K562 (cell line): ENCODE measurements around the gene C1orf167. TPM values are rescaled to one million over a fixed set of nuclear protein-coding genes. Genes with fewer than 3 reads are reported as not detected.

Source experiments
- ATAC-seq: fragments of 200-7000 bp; cut with Tn5 transposase; 3 replicates; pipeline ENCODE4 v1.9.1; 2020; ENCODE audit warnings: moderate library complexity
- BruUV-seq: library from RNA; stranded (reverse); fragments of 400-500 nt; replicated peaks from 2 replicates; lab custom pipeline; 2021; lab: Mats Ljungman, UMichigan
- CTCF ChIA-PET: fragments of 300-600 bp; formaldehyde crosslinking; extraction: SDS; loops from one replicate; lab custom pipeline; 2021; ENCODE audit warnings: low intra/inter-chr PET ratio; lab: Yijun Ruan, JAX
- POLR2A ChIA-PET: fragments of 300-600, 350-650 bp; sonication (Branson Sonifier 250); formaldehyde crosslinking; extraction: SDS; loops from one replicate; lab custom pipeline; 2021; ENCODE audit warnings: antibody characterized with exemption, inconsistent platforms; lab: Yijun Ruan, JAX
- DNase-seq, 4 experiments: peaks; one replicate each; pipeline versions ENCODE4 v3.0.0 to v3.0.0-alpha.2; 2011 to 2018; ENCODE audit warnings: low spot score in 3 of 4, mixed read lengths in 3 of 4; ENCODE audit errors: extremely low read depth in 1 of 4
- FAIRE-seq: peaks from 2 replicates; lab custom pipeline; 2011; peaks lifted over from hg19 to GRCh38; lab: Jason Lieb, UNC
- H2AFZ ChIP-seq: 2 replicates; pipeline ENCODE4 v1.6.0; 2011; ENCODE audit warnings: low read depth, low read length, control low read depth, inconsistent platforms
- H3K27ac ChIP-seq: fragments of 200-600 bp; 3 replicates; pipeline ENCODE4 v1.8.0; 2011; ENCODE audit warnings: low read depth, mild to moderate bottlenecking, control low read depth, inconsistent platforms, low read length, moderate library complexity, mixed read lengths; ENCODE audit errors: extremely low read depth
- H3K27me3 ChIP-seq, 2 experiments: fragments of 300-600 bp in 1 of 2; 2 replicates in 1 of 2; 3 replicates in 1 of 2; pipeline versions ENCODE4 v1.6.0 to v1.8.0; 2011; ENCODE audit warnings: inconsistent platforms in 2 of 2, low read length in 2 of 2, mild to moderate bottlenecking in 1 of 2, mixed read lengths in 1 of 2, moderate library complexity in 1 of 2; ENCODE audit not compliant: control insufficient read depth in 2 of 2, insufficient read depth in 2 of 2
- H3K36me3 ChIP-seq: fragments of 300-600 bp; 3 replicates; pipeline ENCODE4 v1.8.0; 2011; ENCODE audit warnings: mild to moderate bottlenecking, low read length, inconsistent platforms; ENCODE audit not compliant: control insufficient read depth, insufficient read depth
- H3K4me1 ChIP-seq, 2 experiments: fragments of 200-600 bp in 1 of 2; replicated peaks in 1 of 2; 2 replicates in 1 of 2; 3 replicates in 1 of 2; pipeline versions ENCODE4 v1.5.1 to v1.8.0; 2011; ENCODE audit warnings: inconsistent platforms in 2 of 2, low read length in 2 of 2, mild to moderate bottlenecking in 1 of 2, mixed read lengths in 1 of 2, moderate library complexity in 1 of 2; ENCODE audit not compliant: control insufficient read depth in 2 of 2, insufficient read depth in 2 of 2
- H3K4me2 ChIP-seq: 2 replicates; pipeline ENCODE4 v1.6.1; 2011; ENCODE audit warnings: low read length, control low read depth, inconsistent platforms, mixed read lengths; ENCODE audit not compliant: insufficient read depth
- H3K4me3 ChIP-seq: fragments of 200-600 bp; sonication (generic), shearing (Covaris generic); 2 replicates; pipeline ENCODE4 v1.5.1; 2016; ENCODE audit warnings: control low read depth, inconsistent platforms
- H3K79me2 ChIP-seq: fragments of 200-600 bp; 3 replicates; pipeline ENCODE4 v1.8.0; 2011; ENCODE audit warnings: low read length, inconsistent platforms; ENCODE audit not compliant: control insufficient read depth, insufficient read depth
- H3K9ac ChIP-seq, 2 experiments: 2 replicates each; pipeline versions ENCODE4 v1.6.0 to v1.6.1; 2011; ENCODE audit warnings: low read depth in 2 of 2, low read length in 2 of 2, control low read depth in 1 of 2, inconsistent platforms in 1 of 2, mild to moderate bottlenecking in 1 of 2, mixed read lengths in 1 of 2; ENCODE audit not compliant: insufficient read depth in 1 of 2
- H3K9me1 ChIP-seq: one replicate; pipeline ENCODE4 v1.6.0; 2011; ENCODE audit warnings: inconsistent platforms, mild to moderate bottlenecking, low read length, moderate library complexity; ENCODE audit not compliant: control insufficient read depth, insufficient read depth
- H3K9me3 ChIP-seq: replicated peaks from 2 replicates; pipeline ENCODE4 v1.5.1; 2011; ENCODE audit warnings: low read depth, low read length, inconsistent platforms; ENCODE audit not compliant: control insufficient read depth, insufficient read depth
- H4K20me1 ChIP-seq: replicated peaks from 2 replicates; pipeline ENCODE4 v1.6.1; 2011; ENCODE audit warnings: low read length, inconsistent platforms, mixed read lengths; ENCODE audit not compliant: control insufficient read depth, insufficient read depth
- ARID3A ChIP-seq: IDR thresholded peaks from 2 replicates; pipeline ENCODE4 v1.6.1; 2012; ENCODE audit warnings: low read depth, low read length, improper control_type of control experiment, borderline replicate concordance
- CREB3 ChIP-seq: fragments of 450-650 bp; conservative IDR thresholded peaks from 2 replicates; pipeline ENCODE4 v1.6.1; 2016; ENCODE audit warnings: missing genetic modification characterization, low read depth, mild to moderate bottlenecking, missing compliant biosample characterization, moderate library complexity
- DPF2 ChIP-seq: fragments of 450-650 bp; IDR thresholded peaks from 2 replicates; pipeline ENCODE4 v1.6.1; 2016
- E2F3 ChIP-seq: fragments of 250-450 bp; sonication (Bioruptor Pico); IDR thresholded peaks from 2 replicates; pipeline ENCODE4 v1.4.0; 2020; ENCODE audit warnings: mild to moderate bottlenecking
- ERF ChIP-seq: fragments of 450-650 bp; formaldehyde crosslinking; IDR thresholded peaks from 2 replicates; pipeline ENCODE4 v1.4.0; 2020; ENCODE audit warnings: mild to moderate bottlenecking, mixed read lengths
- FIP1L1 ChIP-seq: fragments of 200-400 bp; formaldehyde crosslinking; IDR thresholded peaks from 2 replicates; pipeline ENCODE4 v1.6.1; 2018; ENCODE audit warnings: mild to moderate bottlenecking, low read depth, low read length; ENCODE audit not compliant: poor library complexity, severe bottlenecking
- KAT8 ChIP-seq: fragments of 450-650 bp; IDR thresholded peaks from 2 replicates; pipeline ENCODE4 v1.6.1; 2016; ENCODE audit warnings: low read depth, mild to moderate bottlenecking
- MCM3 ChIP-seq: fragments of 450-650 bp; IDR thresholded peaks from 2 replicates; pipeline ENCODE4 v1.6.1; 2016
- MXI1 ChIP-seq: IDR thresholded peaks from 2 replicates; pipeline ENCODE4 v1.6.1; 2011; ENCODE audit warnings: low read depth, mild to moderate bottlenecking, improper control_type of control experiment, low read length
- NFATC3 ChIP-seq: fragments of 450-650 bp; IDR thresholded peaks from 2 replicates; pipeline ENCODE4 v1.6.1; 2017; ENCODE audit warnings: mild to moderate bottlenecking
- NFE2 ChIP-seq: IDR thresholded peaks from 2 replicates; pipeline ENCODE4 v1.6.1; 2014; ENCODE audit warnings: antibody characterized with exemption, low read depth
- PHF8 ChIP-seq: fragments of 200-600 bp; sonication (generic); IDR thresholded peaks from 2 replicates; pipeline ENCODE4 v1.6.1; 2012; ENCODE audit warnings: mixed run types, mild to moderate bottlenecking, inconsistent platforms, low read length, moderate library complexity, borderline replicate concordance
- POLR2A ChIP-seq: fragments of 450-650 bp; conservative IDR thresholded peaks from 2 replicates; pipeline ENCODE4 v1.6.1; 2016
- RAD21 ChIP-seq, 2 experiments: fragments of 250-450 bp in 1 of 2; fragments of 450-650 bp in 1 of 2; sonication (Bioruptor Pico) in 1 of 2; formaldehyde crosslinking in 1 of 2; IDR thresholded peaks in 1 of 2; conservative IDR thresholded peaks in 1 of 2; 2 replicates each; pipeline versions ENCODE4 v1.4.0 to v1.8.0; 2020 to 2022; ENCODE audit warnings: mild to moderate bottlenecking in 2 of 2, moderate library complexity in 1 of 2
- RB1 ChIP-seq: fragments of 450-650 bp; IDR thresholded peaks from 2 replicates; pipeline ENCODE4 v1.6.1; 2017; ENCODE audit warnings: low read depth, mild to moderate bottlenecking
- ZFP36 ChIP-seq: fragments of 150-350 bp; IDR thresholded peaks from 2 replicates; pipeline ENCODE4 v1.6.1; 2018; ENCODE audit warnings: low read length, low read depth; ENCODE audit not compliant: partially characterized antibody
- ZKSCAN3 ChIP-seq: fragments of 250-450 bp; sonication (Bioruptor Pico); IDR thresholded peaks from 2 replicates; pipeline ENCODE4 v1.4.0; 2020
- ZNF143 ChIP-seq: sonication (generic); formaldehyde crosslinking; IDR thresholded peaks from 2 replicates; pipeline ENCODE4 v1.9.0; 2022; ENCODE audit warnings: mild to moderate bottlenecking, missing genetic modification reagents
- ZNF184 ChIP-seq: sonication (generic); formaldehyde crosslinking; IDR thresholded peaks from 2 replicates; pipeline ENCODE4 v1.5.0; 2020; ENCODE audit warnings: missing genetic modification reagents
- ZNF239 ChIP-seq: fragments of 250-450 bp; sonication (Bioruptor Pico); IDR thresholded peaks from 2 replicates; pipeline ENCODE4 v1.4.0; 2020; ENCODE audit warnings: mild to moderate bottlenecking
- ZNF785 ChIP-seq: fragments of 250-450 bp; sonication (Bioruptor Pico); IDR thresholded peaks from 2 replicates; pipeline ENCODE4 v1.4.0; 2020; ENCODE audit warnings: mild to moderate bottlenecking
- WGBS: fragments of 100-300 bp; shearing (Covaris generic); methylation state at CpG from one replicate; pipeline ENCODE4 v1.1.6; 2016; ENCODE audit warnings: low coverage, mixed read lengths; ENCODE audit not compliant: insufficient coverage; ENCODE audit errors: missing lambda C conversion rate; 5-methylcytosine and 5-hydroxymethylcytosine counted together
- in situ Hi-C: fragments of 300-500 bp; cut with MboI; formaldehyde crosslinking; loops from 4 replicates; pipeline ENCODE4 v1.15.0; 2018; ENCODE audit warnings: inconsistent platforms, mixed read lengths
- intact Hi-C: fragments of 100-400 bp; cut with micrococcal nuclease; formaldehyde crosslinking; loops from 2 replicates; pipeline ENCODE4 v1.14.2; 2022
- polyA plus RNA-seq, 8 experiments: library from polyadenylated mRNA; depleted of rRNA in 4 of 8; stranded (reverse) in 5 of 8; unstranded in 3 of 8; fragments of >200 nt; fragmentation: Nextera tagmentation in 2 of 8; fragmentation: Illumina TruSeq in 1 of 8; extraction: Ambion mirVana in 2 of 8; extraction: Trizol in 1 of 8; gene quantifications; 2 replicates each; pipeline versions ENCODE4 v1.2.1 to v1.2.3, GENCODE V29; 2011 to 2014; ENCODE audit warnings: inconsistent platforms in 1 of 8, missing spikeins in 1 of 8
- total RNA-seq, 7 experiments: library from RNA; depleted of rRNA in 6 of 7; stranded (reverse); fragments of >200 nt in 6 of 7; fragmentation: Illumina TruSeq in 2 of 7; extraction: Trizol in 2 of 7; gene quantifications; 2 replicates each; pipeline versions ENCODE4 v1.2.1 to v1.2.3, GENCODE V29; 2011 to 2021; ENCODE audit warnings: low replicate concordance in 1 of 7

The C1orf167 gene
- total and polyA plus RNA-seq, 9 of the 15 experiments (the other 6 are each of a cell fraction or from before 2014, with no cell fraction given): 0.22 to 0.86 (median 0.31) TPM; not detected in 2

GRCh38 chr1:11806307-11806936 lies 44.4 kb downstream of the C1orf167 start (continued):
- TF ChIP-seq FIP1L1 (peak; percentile 1), PHF8 (peak; percentile 60; the same call in 1 of the 2 replicates)

- Histone ChIP-seq H3K9me3 (no peaks in the 10 kb centered on the region), H3K4me2 (peak overlapping the region; percentile 90), H3K4me1 (peaks cover 28 to 34% of the 10 kb centered on the region in 2 experiments; a peak in 4 of 5 replicates), H3K36me3 (peaks cover 52% of the 10 kb centered on the region), H2AFZ (0 out of 2 replicates have a peak overlapping the region, but pooled peaks have one; percentile 91), H3K9ac (peak overlapping the region; percentile 77 to 87; a peak in 3 of 4 replicates), H3K27me3 (no peaks in the 10 kb centered on the region), H3K4me3 (peak overlapping the region; percentile 81), H3K79me2 (peaks cover 77% of the 10 kb centered on the region), H3K27ac (peak overlapping the region; percentile 78), H4K20me1 (0 out of 2 replicates have a peak, but pooled peaks cover 5% of the 10 kb centered on the region), H3K9me1 (no peaks in the 10 kb centered on the region)
- WGBS: 0% methylated on average over 2 of the region's 2 CpGs
- intact Hi-C loops: no loop called here
- no peak for ATAC-seq
- FAIRE-seq: no peak
- no peak for DNase-seq
- in situ Hi-C loops: no loop called here
- POLR2A ChIA-PET: interaction anchor here (0.6 to 4.7 kb wide), 14 partner anchors 9 to 783 kb away, joined by 3 to 104 read pairs (median 4); no protein-coding TSS in a partner anchor
- CTCF ChIA-PET: no interaction called here
- BruUV-seq: no TSS peak
- TF ChIP-seq ZNF184 (CRISPR knock-in tag) (no peak), RB1 (no peak), CREB3 (tag) (no peak), MCM3 (no peak), RAD21 (CRISPR knock-in tag; conservative IDR thresholded peaks at IDR 0.05 in 1 of 2, IDR thresholded peaks at IDR 0.05 in 1 of 2) (0 out of 4 replicates have a peak, but pooled peaks of 1 of the 2 experiments have one; percentile 4), ZNF143 (CRISPR knock-in tag) (no peak), KAT8 (no peak), MXI1 (no peak), ZFP36 (no peak), E2F3 (no peak), ERF (no peak), ARID3A (no peak), NFATC3 (no peak), NFE2 (no peak), ZNF785 (no peak), DPF2 (no peak), POLR2A (no peak), ZNF239 (CRISPR knock-in tag) (no peak), ZKSCAN3 (CRISPR knock-in tag) (no peak)
These were observed 45.1 kb downstream of the C1orf167 start for GRCh38 chr1:11807133-11807532.
